Astrocyte of the spinal cord (primary cell): Measurements from ENCODE around the gene ZMAT5.

ENCODE experiments used
- DNase-seq: peaks from one replicate; pipeline ENCODE4 v3.0.0; 2011; ENCODE audit warnings: low read depth, low spot score
- H3K4me3 ChIP-seq: 2 replicates; pipeline ENCODE4 v1.5.1; 2011; ENCODE audit warnings: low read depth, mild to moderate bottlenecking, low read length, moderate library complexity
- CTCF ChIP-seq: IDR thresholded peaks from 2 replicates; pipeline ENCODE4 v1.5.1; 2012; ENCODE audit warnings: low read depth, mild to moderate bottlenecking, low read length, inconsistent platforms
- in situ Hi-C: cut with HindIII; loops from 2 replicates; pipeline ENCODE4 v1.10.0; 2017; ENCODE audit warnings: low sequenced_read_pairs

The ZMAT5 gene

GRCh38 chr22:29750029-29750428 lies 16.8 kb downstream of the ZMAT5 start:
- no peak overlapping the region for H3K4me3 ChIP-seq
- in situ Hi-C loops: no loop called here
- no peak for DNase-seq
- no peak for TF ChIP-seq CTCF

GRCh38 chr22:29748248-29748893 lies 18.4 kb downstream of the ZMAT5 start:
- in situ Hi-C loops: no loop called here
- DNase-seq: no peak
- no peak overlapping the region for H3K4me3 ChIP-seq
- no peak for TF ChIP-seq CTCF

- no peak for DNase-seq
- in situ Hi-C loops: no loop called here
- H3K4me3 ChIP-seq: no peak overlapping the region
- no peak for TF ChIP-seq CTCF
These were observed 19.0 kb downstream of the ZMAT5 start for GRCh38 chr22:29747832-29748231.

- DNase-seq: peak; percentile 14
- no peak overlapping the region for H3K4me3 ChIP-seq
- in situ Hi-C loops: no loop called here
- no peak for TF ChIP-seq CTCF
These were observed 21.9 kb downstream of the ZMAT5 start for GRCh38 chr22:29744902-29745301.

GRCh38 chr22:29742326-29742725 lies 24.5 kb downstream of the ZMAT5 start:
- no peak for DNase-seq
- in situ Hi-C loops: no loop called here
- TF ChIP-seq CTCF: no peak
- no peak overlapping the region for H3K4me3 ChIP-seq

GRCh38 chr22:29741926-29742325 lies 24.9 kb downstream of the ZMAT5 start:
- H3K4me3 ChIP-seq: no peak overlapping the region
- in situ Hi-C loops: no loop called here
- no peak for TF ChIP-seq CTCF
- DNase-seq: no peak
